Muscle layer of duodenum (tissue), 2 donors: ENCODE results near the gene ZNF563.
A peak's percentile ranks its signal among the peaks of the same experiment; 100 is the strongest.
"Not testable (repeated sequence)": the region's sequence is repeated elsewhere in the genome, so short reads cannot be mapped to it uniquely, and the experiment has no call there.

Source experiments
- H3K27ac ChIP-seq: one replicate; pipeline ENCODE4 v1.7.0; 2013; ENCODE audit warnings: mild to moderate bottlenecking, low read length
- H3K27me3 ChIP-seq: one replicate; pipeline ENCODE4 v1.7.0; 2013; ENCODE audit warnings: low read depth, mild to moderate bottlenecking, control low read depth, low read length
- H3K36me3 ChIP-seq, 2 donors: one replicate each; pipeline ENCODE4 v1.7.0; 2013; ENCODE audit warnings: low read length in 2 of 2, control low read depth in 1 of 2, mild to moderate bottlenecking in 1 of 2; ENCODE audit not compliant: insufficient read depth in 2 of 2, control insufficient read depth in 1 of 2
- H3K4me1 ChIP-seq, 2 donors: one replicate each; pipeline ENCODE4 v1.7.0; 2013; ENCODE audit warnings: low read length in 2 of 2, mild to moderate bottlenecking in 2 of 2, control low read depth in 1 of 2, moderate library complexity in 1 of 2; ENCODE audit not compliant: insufficient read depth in 2 of 2, control insufficient read depth in 1 of 2
- H3K4me3 ChIP-seq, 2 donors: one replicate each; pipeline ENCODE4 v1.7.0; 2013; ENCODE audit warnings: low read length in 2 of 2, low read depth in 1 of 2, mild to moderate bottlenecking in 1 of 2
- H3K9me3 ChIP-seq, 2 donors: one replicate each; pipeline ENCODE4 v1.7.0; 2013; ENCODE audit warnings: low read length in 2 of 2, control low read depth in 1 of 2, mild to moderate bottlenecking in 1 of 2; ENCODE audit not compliant: control insufficient read depth in 1 of 2
- donor health status: healthy.

The ZNF563 gene

GRCh38 chr19:12333162-12334159 is at the start of gene ZNF563:
ZNF563 (minus strand) TSS chr19:12333633; CDS start chr19:12333482, 151 bp downstream.
- Histone ChIP-seq H3K4me1 (peaks cover 5 to 12% of the 10 kb centered on the region in 2 donors), H3K27me3 (no peaks in the 10 kb centered on the region), H3K9me3 (no peaks in the 10 kb centered on the region), H3K27ac (peak within 1 kb of the TSS; percentile 84), H3K36me3 (no peaks in the 10 kb centered on the region), H3K4me3 (peak within 1 kb of the TSS; percentile 77 to 82)

- Histone ChIP-seq H3K27ac (no peak overlapping the region), H3K4me1 (no peaks in the 10 kb centered on the region), H3K36me3 (peaks cover 7 to 42% of the 10 kb centered on the region in 2 donors), H3K4me3 (peak overlapping the region in 1 of 2 donors; percentile 24), H3K27me3 (no peaks in the 10 kb centered on the region), H3K9me3 (peaks cover 8 to 29% of the 10 kb centered on the region in 2 donors)
Measured at GRCh38 chr19:12380444-12380737, 47.0 kb upstream of the ZNF563 start.

GRCh38 chr19:12379732-12380443 is 46.5 kb upstream of the ZNF563 start:
- Histone ChIP-seq H3K4me1 (no peaks in the 10 kb centered on the region), H3K36me3 (peaks cover 7 to 42% of the 10 kb centered on the region in 2 donors), H3K27ac (no peak overlapping the region), H3K4me3 (no peak overlapping the region), H3K9me3 (peaks cover 8 to 29% of the 10 kb centered on the region in 2 donors), H3K27me3 (no peaks in the 10 kb centered on the region)

- Histone ChIP-seq H3K9me3 (peaks cover 3 to 12% of the 10 kb centered on the region in 2 donors), H3K36me3 (peaks cover 0 to 5% of the 10 kb centered on the region in 2 donors), H3K4me1 (no peaks in the 10 kb centered on the region), H3K27ac (no peak overlapping the region), H3K27me3 (no peaks in the 10 kb centered on the region), H3K4me3 (no peak overlapping the region)
Measured at GRCh38 chr19:12374026-12374425, 40.6 kb upstream of the ZNF563 start.

- Histone ChIP-seq H3K36me3 (no peaks in the 10 kb centered on the region), H3K4me1 (peaks cover 2 to 10% of the 10 kb centered on the region in 2 donors), H3K4me3 (peak within 1 kb of the TSS; percentile 76 to 86), H3K27ac (peak within 1 kb of the TSS; percentile 71), H3K27me3 (no peaks in the 10 kb centered on the region), H3K9me3 (no peaks in the 10 kb centered on the region)
Measured at GRCh38 chr19:12365236-12366162, 32.1 kb upstream of the ZNF563 start, which contains the start of gene ZNF442. ZNF442 (minus strand) TSS chr19:12365683; CDS start chr19:12363631, 2,052 bp downstream.

GRCh38 chr19:12364391-12365235 is 31.2 kb upstream of the ZNF563 start:
- Histone ChIP-seq H3K4me3 (peak overlapping the region; percentile 76 to 86), H3K4me1 (peaks cover 2 to 10% of the 10 kb centered on the region in 2 donors), H3K9me3 (no peaks in the 10 kb centered on the region), H3K36me3 (no peaks in the 10 kb centered on the region), H3K27me3 (no peaks in the 10 kb centered on the region), H3K27ac (peak overlapping the region; percentile 71)

- not testable (repeated sequence) for H3K27me3 ChIP-seq, H3K4me3 ChIP-seq, H3K36me3 ChIP-seq, H3K27ac ChIP-seq, H3K9me3 ChIP-seq
- peaks cover 2 to 10% of the 10 kb centered on the region in 2 donors for H3K4me1 ChIP-seq
Measured at GRCh38 chr19:12362236-12362635, 28.8 kb upstream of the ZNF563 start.

GRCh38 chr19:12353375-12353774 is 19.9 kb upstream of the ZNF563 start:
- H3K27me3 ChIP-seq, result no peaks in the 10 kb centered on the region
- peaks cover 32 to 38% of the 10 kb centered on the region in 2 donors for H3K9me3 ChIP-seq
- no peak overlapping the region for H3K27ac ChIP-seq
- no peaks in the 10 kb centered on the region for H3K4me1 ChIP-seq
- peak overlapping the region in 1 of 2 donors; percentile 2 for H3K4me3 ChIP-seq
- H3K36me3 ChIP-seq, result peaks cover 14 to 42% of the 10 kb centered on the region in 2 donors

GRCh38 chr19:12350890-12351197 is 17.4 kb upstream of the ZNF563 start:
- Histone ChIP-seq H3K27ac (no peak overlapping the region), H3K9me3 (peaks cover 39 to 54% of the 10 kb centered on the region in 2 donors), H3K27me3 (no peaks in the 10 kb centered on the region), H3K4me3 (peak overlapping the region; percentile 28 to 42), H3K4me1 (no peaks in the 10 kb centered on the region), H3K36me3 (peaks cover 14 to 42% of the 10 kb centered on the region in 2 donors)

- H3K36me3 ChIP-seq, result peaks cover 14 to 45% of the 10 kb centered on the region in 2 donors
- H3K4me1 ChIP-seq, result no peaks in the 10 kb centered on the region
- no peak overlapping the region for H3K27ac ChIP-seq
- H3K9me3 ChIP-seq, result peaks cover 39 to 60% of the 10 kb centered on the region in 2 donors
- H3K4me3 ChIP-seq, result peak overlapping the region; percentile 28 to 42
- H3K27me3 ChIP-seq, result no peaks in the 10 kb centered on the region
Measured at GRCh38 chr19:12350185-12350889, 16.9 kb upstream of the ZNF563 start.
